Spleen (tissue), 7 donors: ENCODE data around the gene SMOC2.

ENCODE experiments used
- POLR2A ChIP-seq, 3 donors: fragments of 450-650 bp; IDR thresholded peaks; one replicate each; pipeline ENCODE4 v1.5.1; 2017; ENCODE audit warnings: antibody characterized with exemption in 3 of 3, mild to moderate bottlenecking in 1 of 3
- POLR2AphosphoS5 ChIP-seq, 3 donors: sonication (generic); formaldehyde crosslinking; IDR thresholded peaks; one replicate each; pipeline ENCODE4 v1.5.1; 2017; ENCODE audit warnings: antibody characterized with exemption in 3 of 3
- TF ChIP-seq, protein P1 (sequence below), 11 experiments: fragments of 200-600 bp in 7 of 11; fragments of 450-650 bp in 4 of 11; sonication (generic) in 4 of 11; IDR thresholded peaks in 8 of 11; conservative IDR thresholded peaks in 3 of 11; 1 replicate in 7 of 11; 2 replicates in 4 of 11; pipeline versions ENCODE4 v1.4.0 to v1.8.0; 2016 to 2021; ENCODE audit warnings: antibody characterized with exemption in 11 of 11, inconsistent platforms in 4 of 11, mild to moderate bottlenecking in 1 of 11
- donor health status: DM: no; HTN: no; CAD: no; lungs with moderate emphysema.
- donor health status: DM: no; HTN: no; CAD: no.
- donor health status: DM: no; HTN: no; CAD: no.

DNA sequence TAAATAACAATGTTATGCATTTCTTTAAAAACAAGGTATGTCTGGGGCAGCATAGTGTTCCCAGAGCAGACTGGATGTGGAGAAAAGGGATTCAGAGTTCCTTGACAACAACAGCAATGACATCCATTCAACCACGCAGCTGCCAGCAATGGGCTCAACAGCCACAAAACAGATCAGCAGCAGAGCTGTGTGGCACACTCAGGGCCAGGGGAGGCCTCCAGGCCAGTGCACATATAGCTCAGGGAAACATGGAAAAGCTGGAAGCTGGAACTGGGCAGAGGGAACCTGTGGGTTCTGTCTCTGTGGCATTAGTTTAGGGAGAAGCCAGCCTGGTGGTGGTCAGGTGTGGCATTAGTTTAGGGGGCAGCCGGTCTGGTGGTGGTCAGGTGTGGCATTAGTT is 148.3 kb downstream of the SMOC2 start:
- no peak for TF ChIP-seq POLR2A (IDR thresholded peaks at IDR 0.05)
- TF ChIP-seq, protein P1, sequence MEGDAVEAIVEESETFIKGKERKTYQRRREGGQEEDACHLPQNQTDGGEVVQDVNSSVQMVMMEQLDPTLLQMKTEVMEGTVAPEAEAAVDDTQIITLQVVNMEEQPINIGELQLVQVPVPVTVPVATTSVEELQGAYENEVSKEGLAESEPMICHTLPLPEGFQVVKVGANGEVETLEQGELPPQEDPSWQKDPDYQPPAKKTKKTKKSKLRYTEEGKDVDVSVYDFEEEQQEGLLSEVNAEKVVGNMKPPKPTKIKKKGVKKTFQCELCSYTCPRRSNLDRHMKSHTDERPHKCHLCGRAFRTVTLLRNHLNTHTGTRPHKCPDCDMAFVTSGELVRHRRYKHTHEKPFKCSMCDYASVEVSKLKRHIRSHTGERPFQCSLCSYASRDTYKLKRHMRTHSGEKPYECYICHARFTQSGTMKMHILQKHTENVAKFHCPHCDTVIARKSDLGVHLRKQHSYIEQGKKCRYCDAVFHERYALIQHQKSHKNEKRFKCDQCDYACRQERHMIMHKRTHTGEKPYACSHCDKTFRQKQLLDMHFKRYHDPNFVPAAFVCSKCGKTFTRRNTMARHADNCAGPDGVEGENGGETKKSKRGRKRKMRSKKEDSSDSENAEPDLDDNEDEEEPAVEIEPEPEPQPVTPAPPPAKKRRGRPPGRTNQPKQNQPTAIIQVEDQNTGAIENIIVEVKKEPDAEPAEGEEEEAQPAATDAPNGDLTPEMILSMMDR (IDR thresholded peaks at IDR 0.05 in 8 of 11, conservative IDR thresholded peaks at IDR 0.05 in 3 of 11), result no peak
- no peak for TF ChIP-seq POLR2AphosphoS5 (IDR thresholded peaks at IDR 0.05)
